Left ventricle myocardium superior (tissue), 1 donor: ENCODE measurements around the gene RCL1. TPM values are rescaled to one million over a fixed set of nuclear protein-coding genes. Genes with fewer than 3 reads are reported as not detected.
"Not testable (repeated sequence)": the region's sequence is repeated elsewhere in the genome, so short reads cannot be mapped to it uniquely, and the experiment has no call there.

Source experiments
- ATAC-seq: fragments of 200-7000 bp; cut with Tn5 transposase; one replicate; pipeline ENCODE4 v1.9.1; 2020; ENCODE audit warnings: mild to moderate bottlenecking, moderate library complexity
- DNase-seq: peaks from one replicate; pipeline ENCODE4 v3.0.0-alpha.2; 2020
- intact Hi-C: fragments of 100-400 bp; cut with micrococcal nuclease; formaldehyde crosslinking; loops from one replicate; pipeline ENCODE4 v1.11.0; 2022
- total RNA-seq: library from RNA; stranded (reverse); fragmentation: NEBNext Ultra II Directional; extraction: Animal tissue kit (Norgen Biotek cat#: 25700); gene quantifications from one replicate; pipeline ENCODE4 v1.2.1, GENCODE V29; 2021
- donor health status: DM: no; HTN: yes; CAD: no; lungs with severe emphysema.

RCL1 gene
- total RNA-seq, 1 donor from 2014 or later = 4.7 TPM

DNA sequence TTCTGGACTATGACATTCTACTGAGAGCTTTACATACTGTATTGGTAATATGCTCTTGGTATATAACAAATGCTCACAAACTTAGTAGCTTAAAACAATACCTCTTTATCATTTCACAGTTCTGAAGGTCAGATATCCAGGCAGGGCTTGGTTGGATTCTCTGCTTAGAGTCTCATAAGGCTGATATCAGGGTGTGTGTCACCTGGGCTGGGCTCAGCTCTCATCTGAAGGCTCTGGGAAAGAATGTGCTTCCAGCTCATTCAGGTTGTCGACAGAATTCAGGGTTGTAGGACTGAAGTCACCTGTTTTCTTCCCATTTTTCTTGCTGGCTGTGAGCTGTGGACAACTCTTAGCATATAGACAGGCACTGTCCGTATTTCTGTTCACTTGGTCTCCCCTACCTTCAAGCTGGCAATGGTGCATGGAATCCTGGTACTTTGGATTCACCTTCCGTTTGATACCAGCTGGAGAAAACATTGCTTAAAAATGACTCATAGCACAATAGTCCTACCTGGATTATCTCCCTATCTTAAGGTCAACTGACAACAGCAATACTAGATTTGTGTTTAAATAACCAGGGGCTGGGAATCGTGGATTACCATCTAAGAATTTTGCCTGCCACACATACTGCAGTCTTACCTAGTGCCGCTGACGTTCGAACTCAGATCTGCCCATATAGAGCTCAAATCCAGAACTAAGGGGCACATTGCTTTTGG lies 69.2 kb downstream of the RCL1 start:
- DNase-seq (no peak), ATAC-seq (no peak)
- intact Hi-C loops = no loop called here

DNA sequence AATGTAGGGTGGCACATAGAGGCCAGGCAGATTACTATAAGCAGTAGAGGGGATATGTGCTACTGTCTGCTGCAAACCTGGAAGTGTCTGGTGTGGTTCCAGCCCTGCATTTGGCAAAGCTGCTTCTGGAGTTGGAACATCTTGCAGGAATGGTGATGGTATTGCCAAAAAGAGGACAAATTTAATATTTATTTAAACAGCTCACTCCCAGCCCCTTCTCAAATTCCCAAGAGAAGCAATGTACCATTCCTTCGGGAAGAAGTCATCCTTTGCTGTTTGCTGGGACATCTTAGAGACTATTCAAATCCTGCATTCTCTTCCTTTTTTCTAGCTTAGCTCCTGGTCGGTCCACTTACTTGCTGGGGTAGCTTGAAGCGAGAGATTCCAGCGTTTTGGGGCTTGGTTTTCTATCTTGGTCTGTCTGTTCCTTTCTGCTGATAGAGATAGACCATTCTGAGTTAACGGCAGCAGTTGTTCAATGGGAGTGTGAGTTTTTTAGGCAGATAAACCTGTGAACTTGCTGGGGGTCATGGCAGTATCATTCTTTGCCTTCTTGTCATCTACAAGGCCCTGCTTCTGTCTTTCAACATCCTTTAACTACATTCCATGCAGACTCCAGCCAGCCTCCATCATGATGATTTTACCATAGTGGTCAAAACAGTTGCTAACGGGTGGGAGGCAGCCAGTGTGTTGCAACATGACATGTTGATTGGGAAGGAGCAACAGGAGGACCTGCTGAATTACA lies 69.9 kb downstream of the RCL1 start:
- intact Hi-C loops = no loop called here
- DNase-seq (no peak), ATAC-seq (peak; percentile 52)

DNA sequence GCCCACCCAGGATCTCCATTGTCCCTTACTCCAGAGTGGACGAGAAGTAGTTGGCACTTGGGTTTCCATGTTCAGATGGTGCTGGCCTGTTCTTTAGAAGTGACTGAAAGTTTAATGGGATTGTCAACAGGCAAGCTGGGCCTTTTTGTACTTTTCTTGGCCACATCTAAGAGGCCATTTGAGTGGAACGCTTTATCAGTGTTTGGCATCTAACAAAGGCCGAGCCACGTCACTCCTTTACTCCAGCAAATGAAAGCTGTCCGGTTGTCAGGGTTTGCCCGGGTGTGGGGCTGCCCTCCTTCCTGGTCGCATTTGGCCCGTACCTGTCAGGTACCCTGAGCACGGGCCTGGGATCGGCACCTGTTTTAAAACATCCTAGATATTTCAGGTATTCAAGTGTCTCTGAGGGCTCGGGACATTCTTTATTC lies 71.5 kb downstream of the RCL1 start:
- DNase-seq (no peak), ATAC-seq (no peak)
- intact Hi-C loops = no loop called here

DNA sequence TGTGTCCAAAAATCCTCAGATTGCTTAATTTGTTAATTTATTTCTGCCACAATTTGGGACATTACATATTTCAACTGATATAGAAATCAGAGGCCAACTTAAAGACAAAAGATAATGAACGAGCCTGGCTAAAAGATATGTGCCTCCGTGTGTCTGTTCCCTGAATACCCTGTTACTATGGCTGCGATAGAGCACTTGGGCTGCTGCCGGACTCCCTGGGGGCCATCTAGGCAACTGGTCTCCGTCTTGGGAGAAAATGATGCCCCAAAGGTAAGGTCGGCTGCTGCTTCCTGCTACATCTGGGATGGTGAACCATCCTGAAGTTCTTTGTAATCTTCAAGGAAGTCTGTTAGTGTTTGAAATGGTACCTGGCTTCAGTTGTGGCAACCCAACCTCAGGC lies 72.0 kb downstream of the RCL1 start:
- intact Hi-C loops = no loop called here
- DNase-seq = no peak
- ATAC-seq = no peak

- intact Hi-C loops = no loop called here
- ATAC-seq (no peak), DNase-seq (no peak)
These were observed 72.9 kb downstream of the RCL1 start for GRCh38 chr9:4865681-4866080.

DNA sequence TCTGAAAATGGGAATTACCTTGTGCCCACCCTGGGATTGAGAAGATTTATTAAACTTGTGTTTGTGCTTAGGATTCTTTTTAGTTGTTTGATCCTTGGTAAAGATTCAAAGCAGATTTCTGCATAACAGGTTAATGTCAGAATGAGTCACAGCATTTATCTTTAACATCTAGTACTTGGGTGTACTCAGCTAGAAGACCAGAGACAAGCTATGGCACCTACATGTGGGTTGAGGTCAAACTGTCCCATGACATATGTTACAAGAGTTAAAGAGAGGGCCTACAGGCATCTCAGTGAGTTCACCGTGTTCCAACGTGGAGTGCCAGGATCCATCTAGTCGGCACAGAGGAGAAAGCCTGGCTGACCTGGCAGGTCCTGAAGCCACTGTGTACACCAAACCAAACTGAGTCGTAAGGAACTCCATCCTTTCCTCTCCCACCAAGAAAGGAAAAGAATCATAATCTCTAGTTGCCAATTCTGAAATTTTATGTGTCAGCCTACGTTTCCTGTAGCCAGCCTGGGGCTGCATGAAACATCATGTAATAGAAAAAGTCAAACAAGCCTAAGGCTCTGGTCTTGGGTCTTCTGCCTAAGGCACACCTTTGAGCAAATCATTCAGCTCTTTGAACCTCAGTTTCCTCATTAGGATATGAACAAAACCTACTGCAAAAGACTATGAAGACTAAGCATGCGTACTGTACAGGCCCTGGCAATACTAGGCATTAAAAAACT lies 73.7 kb downstream of the RCL1 start:
- DNase-seq = no peak
- intact Hi-C loops = no loop called here
- peak; percentile 47 for ATAC-seq

GRCh38 chr9:4873066-4873465 lies 80.3 kb downstream of the RCL1 start:
- DNase-seq = no peak
- peak; percentile 25 for ATAC-seq
- intact Hi-C loops = no loop called here

DNA sequence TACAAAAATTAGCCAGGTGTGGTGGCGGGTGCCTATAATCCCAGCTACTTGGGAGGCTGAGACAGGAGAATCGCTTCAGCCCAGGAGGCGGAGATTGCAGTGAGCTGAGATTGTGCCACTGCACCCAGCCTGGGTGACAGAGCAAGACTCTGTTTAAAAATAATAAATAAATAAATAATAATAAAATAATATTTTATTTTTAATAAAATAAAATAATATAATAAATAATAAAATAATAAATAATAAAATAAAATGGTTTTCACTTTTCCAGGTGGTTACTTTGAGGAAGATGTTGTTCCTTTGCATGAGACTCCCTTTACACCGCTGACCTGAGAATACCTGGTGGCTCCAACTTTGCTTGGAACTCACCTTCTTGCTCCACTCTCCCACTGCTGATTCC lies 82.8 kb downstream of the RCL1 start:
- DNase-seq = no peak
- ATAC-seq = no peak
- intact Hi-C loops = no loop called here

DNA sequence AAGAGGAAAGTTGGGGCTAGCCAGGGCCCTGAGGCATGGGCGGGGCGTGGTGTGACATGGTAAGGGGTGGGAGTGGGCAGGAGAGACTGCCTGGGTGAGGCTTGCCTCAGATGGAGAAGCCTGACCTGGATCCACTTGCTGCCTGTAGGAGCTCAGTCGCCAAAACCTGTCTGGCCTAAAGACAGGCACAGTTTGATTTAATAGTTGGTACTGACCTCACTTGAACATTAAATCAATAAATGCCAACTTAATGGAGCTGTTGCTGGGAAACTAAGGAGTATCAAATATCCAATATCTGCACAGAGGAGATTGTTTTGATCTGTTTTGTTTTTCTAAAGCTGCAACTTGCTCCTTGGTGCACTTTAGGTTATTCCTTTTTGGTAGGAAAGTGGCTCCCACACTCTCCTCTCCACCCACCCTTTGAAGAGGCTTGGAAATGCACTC lies 86.4 kb downstream of the RCL1 start:
- no peak for DNase-seq
- ATAC-seq = no peak
- intact Hi-C loops = no loop called here

DNA sequence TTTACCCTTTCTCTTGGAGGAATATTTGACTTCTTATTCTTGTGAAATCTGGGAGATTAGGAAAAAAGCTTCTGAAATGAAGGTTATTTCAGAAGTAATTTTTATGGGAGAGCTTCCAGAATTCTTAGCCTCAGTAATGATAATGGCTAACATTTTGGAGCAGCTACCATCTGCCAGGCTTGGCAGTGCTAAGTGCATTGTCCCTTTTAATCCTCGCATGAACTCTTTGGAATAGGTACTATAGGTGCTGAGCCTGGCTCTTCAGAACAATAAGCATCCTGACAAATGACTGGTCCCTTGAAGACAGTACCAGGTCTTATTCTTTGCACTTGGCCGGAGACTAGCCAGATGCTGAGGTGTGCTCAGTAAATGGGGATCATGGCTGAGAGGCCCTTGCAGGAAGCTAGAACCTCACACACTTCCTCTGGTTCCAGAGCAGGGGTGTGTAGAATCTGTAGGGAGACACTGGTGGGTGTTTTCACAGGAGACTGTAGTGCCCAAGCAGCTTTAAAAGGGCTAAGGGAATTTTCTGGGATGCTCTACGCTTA lies 90.7 kb downstream of the RCL1 start:
- ATAC-seq (no peak), DNase-seq (no peak)
- intact Hi-C loops = no loop called here

GRCh38 chr9:4886698-4887097 lies 94.0 kb downstream of the RCL1 start:
- intact Hi-C loops = no loop called here
- ATAC-seq = no peak
- DNase-seq = no peak

DNA sequence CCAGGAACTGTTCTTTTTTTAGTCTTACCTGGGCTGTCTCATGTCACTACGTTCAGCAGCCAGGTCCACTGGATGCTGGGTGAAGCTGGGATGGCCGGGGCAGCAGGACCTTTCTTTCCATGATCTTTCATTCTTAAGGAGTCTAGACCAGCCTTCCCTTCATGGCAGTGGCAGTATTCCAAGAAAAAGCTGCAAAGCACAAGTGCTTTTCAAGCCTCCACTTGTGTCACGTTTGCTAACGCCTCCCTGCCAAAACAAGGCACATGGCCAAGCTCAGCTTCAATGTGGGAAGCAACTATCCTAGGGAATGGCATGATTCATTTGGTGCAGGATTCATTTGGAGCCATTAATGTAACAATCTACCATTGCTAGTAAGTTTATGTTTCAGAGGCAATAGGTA lies 94.8 kb downstream of the RCL1 start:
- DNase-seq = peak; percentile 53
- intact Hi-C loops = no loop called here
- peak; percentile 88 for ATAC-seq

DNA sequence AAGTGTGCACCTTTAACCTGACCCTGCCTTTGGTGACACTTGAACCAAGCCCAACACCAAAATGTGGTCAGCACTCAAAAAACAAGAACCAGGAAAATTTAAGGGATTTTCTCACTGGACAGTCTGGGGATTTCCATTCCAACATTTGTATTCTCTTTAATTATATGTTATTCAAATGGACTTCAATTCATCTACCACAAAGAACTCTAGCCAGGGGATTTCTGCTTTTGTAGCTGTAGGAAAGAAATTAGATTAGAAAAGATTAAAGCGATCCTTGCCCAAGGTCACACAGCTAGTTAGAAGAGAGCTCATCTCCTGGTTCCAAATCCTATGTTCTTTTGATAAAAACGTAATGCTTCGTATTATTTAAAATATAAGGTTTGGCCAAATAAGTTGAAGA lies 97.5 kb downstream of the RCL1 start:
- intact Hi-C loops = no loop called here
- ATAC-seq (no peak), DNase-seq (no peak)

DNA sequence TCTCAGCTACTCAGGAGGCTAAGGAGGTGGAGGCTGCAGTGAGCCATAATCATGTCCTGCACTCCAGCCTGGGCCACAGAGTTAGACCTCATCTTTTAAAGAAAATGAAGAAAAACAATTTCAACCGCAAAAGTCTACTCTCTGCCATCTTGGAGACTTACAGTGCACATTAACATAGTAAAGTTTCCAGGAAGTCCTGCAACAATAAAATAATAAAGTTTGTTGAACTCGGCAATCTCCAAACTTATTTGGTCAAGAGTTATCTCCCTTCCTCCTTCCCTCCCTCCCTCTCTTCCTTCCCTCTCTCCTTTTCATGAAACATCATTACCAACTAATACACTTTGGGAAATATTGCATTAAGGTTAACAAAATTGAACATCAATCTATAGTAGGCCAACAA lies 98.2 kb downstream of the RCL1 start:
- intact Hi-C loops = no loop called here
- ATAC-seq (no peak), DNase-seq (no peak)

DNA sequence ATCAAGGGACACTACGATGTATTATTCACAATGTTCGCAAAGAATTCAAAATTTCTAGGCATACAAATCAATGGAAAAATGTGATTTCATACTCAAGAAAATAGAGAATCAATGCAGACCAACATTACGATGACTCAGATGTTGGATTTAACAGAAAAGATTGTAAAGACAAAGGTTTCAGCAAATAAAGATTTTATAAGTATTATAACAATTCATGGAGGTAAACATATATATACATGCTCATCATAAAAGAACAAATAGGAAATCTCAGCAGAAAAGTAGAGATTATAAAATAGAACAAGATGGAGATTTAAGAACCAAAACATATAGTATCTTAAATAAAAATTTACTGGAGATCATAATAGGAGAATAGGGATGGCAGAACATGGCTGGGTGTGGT lies 98.9 kb downstream of the RCL1 start:
- no peak for DNase-seq
- ATAC-seq = no peak
- intact Hi-C loops = no loop called here

GRCh38 chr9:4892501-4893194 lies 99.9 kb downstream of the RCL1 start:
- intact Hi-C loops = no loop called here
- DNase-seq (no peak), ATAC-seq (no peak)

GRCh38 chr9:4894076-4894475 lies 101.3 kb downstream of the RCL1 start:
- intact Hi-C loops = no loop called here
- no peak for ATAC-seq
- DNase-seq = no peak

- intact Hi-C loops, ATAC-seq, DNase-seq: not testable (repeated sequence)
These were observed 107.1 kb downstream of the RCL1 start for GRCh38 chr9:4899853-4900252.

DNA sequence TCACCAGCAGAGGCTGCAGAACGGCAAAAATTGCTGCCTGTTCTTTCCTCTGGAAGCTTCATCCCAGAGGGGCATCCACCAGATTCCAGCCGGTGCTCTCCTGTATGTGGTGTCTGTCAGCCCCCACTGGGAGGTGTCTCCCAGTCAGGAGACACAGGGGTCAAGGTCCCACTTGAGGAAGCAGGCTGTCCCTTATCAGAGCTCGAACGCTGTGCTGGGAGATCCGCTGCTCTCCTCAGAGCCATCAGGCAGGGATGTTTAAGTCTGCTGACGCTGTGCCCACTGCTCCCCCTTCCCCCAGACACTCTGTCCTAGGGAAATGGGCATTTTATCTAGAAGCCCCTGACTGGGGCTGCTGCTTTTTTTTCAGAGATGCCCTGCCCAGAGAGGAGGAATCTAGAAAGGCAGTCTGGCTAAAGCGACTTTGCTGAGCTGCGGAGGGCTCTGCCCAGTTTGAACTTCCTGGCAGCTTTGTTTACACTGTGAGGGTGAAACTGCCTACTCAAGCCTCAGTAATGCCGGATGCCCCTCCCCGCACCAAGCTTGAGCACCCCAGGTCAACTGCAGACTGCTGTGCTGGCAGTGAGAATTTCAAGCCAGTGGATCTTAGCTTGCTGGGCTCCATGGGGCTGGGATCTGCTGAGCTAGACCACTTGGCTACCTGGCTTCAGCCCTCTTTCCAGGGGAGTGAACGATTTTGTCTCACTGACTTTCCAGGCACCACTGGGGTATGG lies 108.8 kb downstream of the RCL1 start:
- intact Hi-C loops, ATAC-seq: not testable (repeated sequence)

More for the DNA sequence above, 108.8 kb downstream of the RCL1 start:
- peak; percentile 32 for DNase-seq
